GM23338 (cell line): ENCODE results near the gene PTPRF.

Source experiments
- CREB1 ChIP-seq: fragments of 250-450 bp; sonication (Bioruptor Pico); IDR thresholded peaks from 2 replicates; pipeline ENCODE4 v1.5.0; 2020; ENCODE audit warnings: low read depth, mild to moderate bottlenecking, moderate library complexity
- JUNB ChIP-seq: IDR thresholded peaks from one replicate; pipeline ENCODE4 v1.6.1; 2016; ENCODE audit warnings: antibody characterized with exemption; ENCODE audit not compliant: unreplicated experiment
- REST ChIP-seq: IDR thresholded peaks from one replicate; pipeline ENCODE4 v1.6.1; 2018; ENCODE audit warnings: antibody characterized with exemption; ENCODE audit not compliant: unreplicated experiment

- no peak for TF ChIP-seq REST
- TF ChIP-seq CREB1 (CRISPR knock-in tag): no peak
- TF ChIP-seq JUNB: no peak
Observed at GRCh38 chr1:43634721-43635120, 104.0 kb downstream of the PTPRF start.
